HepG2 (cell line): ENCODE results near the gene TNS1. TPM values are rescaled to one million over a fixed set of nuclear protein-coding genes. Genes with fewer than 3 reads are reported as not detected.
A peak's percentile ranks its signal among the peaks of the same experiment; 100 is the strongest.

Experiments
- ARNTL ChIP-seq: sonication (generic); formaldehyde crosslinking; IDR thresholded peaks from 2 replicates; pipeline ENCODE4 v1.4.0; 2020; ENCODE audit warnings: mild to moderate bottlenecking, missing genetic modification reagents
- ATRX ChIP-seq: sonication (generic); formaldehyde crosslinking; IDR thresholded peaks from 2 replicates; pipeline ENCODE4 v1.4.0; 2020; ENCODE audit warnings: missing genetic modification reagents, borderline replicate concordance
- BRD4 ChIP-seq: sonication (generic); formaldehyde crosslinking; IDR thresholded peaks from 2 replicates; pipeline ENCODE4 v1.4.0; 2020; ENCODE audit warnings: missing genetic modification reagents
- CHD2 ChIP-seq: IDR thresholded peaks from 2 replicates; pipeline ENCODE4 v1.6.1; 2011; ENCODE audit warnings: low read depth, low read length, improper control_type of control experiment
- ETS1 ChIP-seq: sonication (generic); formaldehyde crosslinking; IDR thresholded peaks from 2 replicates; pipeline ENCODE4 v1.4.0; 2020; ENCODE audit warnings: missing genetic modification reagents
- FOXO1 ChIP-seq: sonication (generic); formaldehyde crosslinking; IDR thresholded peaks from 2 replicates; pipeline ENCODE4 v1.4.0; 2020; ENCODE audit warnings: missing genetic modification reagents
- HOXA9 ChIP-seq: sonication (generic); formaldehyde crosslinking; IDR thresholded peaks from 2 replicates; pipeline ENCODE4 v1.8.1; 2022; ENCODE audit warnings: missing genetic modification reagents, mild to moderate bottlenecking, moderate library complexity, borderline replicate concordance
- IRF2 ChIP-seq: IDR thresholded peaks from 2 replicates; pipeline ENCODE4 v1.6.1; 2018; ENCODE audit warnings: missing genetic modification reagents, missing compliant biosample characterization
- KLF15 ChIP-seq: sonication (generic); formaldehyde crosslinking; IDR thresholded peaks from 2 replicates; pipeline ENCODE4 v1.8.1; 2023; ENCODE audit warnings: borderline replicate concordance, mild to moderate bottlenecking, inconsistent platforms, missing genetic modification reagents, mixed read lengths
- MIER2 ChIP-seq: IDR thresholded peaks from 2 replicates; pipeline ENCODE4 v1.6.1; 2016; ENCODE audit warnings: missing biosample characterization, missing genetic modification reagents
- MXD3 ChIP-seq: IDR thresholded peaks from 2 replicates; pipeline ENCODE4 v1.6.1; 2016; ENCODE audit warnings: mild to moderate bottlenecking, missing biosample characterization, missing genetic modification reagents
- NFIC ChIP-seq: IDR thresholded peaks from 2 replicates; pipeline ENCODE4 v1.6.1; 2012; ENCODE audit warnings: mild to moderate bottlenecking, low read length, inconsistent platforms
- PTBP1 ChIP-seq: fragments of 200-400 bp; formaldehyde crosslinking; IDR thresholded peaks from 2 replicates; pipeline ENCODE4 v1.6.1; 2018; ENCODE audit warnings: low read length, low read depth; ENCODE audit not compliant: poor library complexity, severe bottlenecking
- TBX3 ChIP-seq: fragments of 450-650 bp; IDR thresholded peaks from 2 replicates; pipeline ENCODE4 v1.6.1; 2017; ENCODE audit warnings: antibody characterized with exemption, mild to moderate bottlenecking, inconsistent platforms, borderline replicate concordance
- ZNF235 ChIP-seq: sonication (generic); formaldehyde crosslinking; IDR thresholded peaks from 2 replicates; pipeline ENCODE4 v1.8.1; 2023; ENCODE audit warnings: mild to moderate bottlenecking, missing genetic modification reagents, borderline replicate concordance
- ZNF24 ChIP-seq: fragments of 450-650 bp; IDR thresholded peaks from 2 replicates; pipeline ENCODE4 v1.6.1; 2017; ENCODE audit warnings: antibody characterized with exemption, mild to moderate bottlenecking
- ZNF687 ChIP-seq: sonication (generic); formaldehyde crosslinking; IDR thresholded peaks from 2 replicates; pipeline ENCODE4 v1.5.1; 2020; ENCODE audit warnings: mild to moderate bottlenecking, missing genetic modification reagents, moderate library complexity
- polyA plus RNA-seq, 8 experiments: library from polyadenylated mRNA; depleted of rRNA in 3 of 8; stranded (reverse) in 7 of 8; unstranded in 1 of 8; fragments of >200 nt; fragmentation: Illumina TruSeq in 4 of 8; extraction: Trizol in 4 of 8; gene quantifications; 2 replicates each; pipeline versions ENCODE4 v1.2.1 to v1.2.3, GENCODE V29; 2011 to 2016; ENCODE audit warnings: low read depth in 4 of 8, missing spikeins in 1 of 8, mixed read lengths in 1 of 8; ENCODE audit not compliant: insufficient read depth in 1 of 8
- total RNA-seq, 5 experiments: library from RNA; depleted of rRNA; stranded (reverse); fragments of >200 nt; fragmentation: Illumina TruSeq; extraction: Trizol; gene quantifications; 2 replicates each; pipeline ENCODE4 v1.2.3, GENCODE V29; 2016; ENCODE audit warnings: low read depth in 1 of 5
- TF ChIP-seq, protein P1 (sequence below): sonication (generic); formaldehyde crosslinking; IDR thresholded peaks from 2 replicates; pipeline ENCODE4 v1.4.0; 2020; ENCODE audit warnings: missing genetic modification reagents
- TF ChIP-seq, protein P2 (sequence below): sonication (generic); formaldehyde crosslinking; IDR thresholded peaks from 2 replicates; pipeline ENCODE4 v1.5.0; 2020; ENCODE audit warnings: mild to moderate bottlenecking, missing genetic modification reagents, moderate library complexity
- TF ChIP-seq, protein P3 (sequence below): IDR thresholded peaks from 2 replicates; pipeline ENCODE4 v1.6.1; 2016; ENCODE audit warnings: missing compliant biosample characterization, missing genetic modification reagents, borderline replicate concordance

Gene TNS1
- total and polyA plus RNA-seq, 2 of the 13 experiments (the other 11 are each of a cell fraction or from before 2014, with no cell fraction given) = 1.9 to 118 TPM

- TF ChIP-seq, protein P1, sequence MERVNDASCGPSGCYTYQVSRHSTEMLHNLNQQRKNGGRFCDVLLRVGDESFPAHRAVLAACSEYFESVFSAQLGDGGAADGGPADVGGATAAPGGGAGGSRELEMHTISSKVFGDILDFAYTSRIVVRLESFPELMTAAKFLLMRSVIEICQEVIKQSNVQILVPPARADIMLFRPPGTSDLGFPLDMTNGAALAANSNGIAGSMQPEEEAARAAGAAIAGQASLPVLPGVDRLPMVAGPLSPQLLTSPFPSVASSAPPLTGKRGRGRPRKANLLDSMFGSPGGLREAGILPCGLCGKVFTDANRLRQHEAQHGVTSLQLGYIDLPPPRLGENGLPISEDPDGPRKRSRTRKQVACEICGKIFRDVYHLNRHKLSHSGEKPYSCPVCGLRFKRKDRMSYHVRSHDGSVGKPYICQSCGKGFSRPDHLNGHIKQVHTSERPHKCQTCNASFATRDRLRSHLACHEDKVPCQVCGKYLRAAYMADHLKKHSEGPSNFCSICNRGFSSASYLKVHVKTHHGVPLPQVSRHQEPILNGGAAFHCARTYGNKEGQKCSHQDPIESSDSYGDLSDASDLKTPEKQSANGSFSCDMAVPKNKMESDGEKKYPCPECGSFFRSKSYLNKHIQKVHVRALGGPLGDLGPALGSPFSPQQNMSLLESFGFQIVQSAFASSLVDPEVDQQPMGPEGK (CRISPR knock-in tag) = no peak
- TF ChIP-seq, protein P2, sequence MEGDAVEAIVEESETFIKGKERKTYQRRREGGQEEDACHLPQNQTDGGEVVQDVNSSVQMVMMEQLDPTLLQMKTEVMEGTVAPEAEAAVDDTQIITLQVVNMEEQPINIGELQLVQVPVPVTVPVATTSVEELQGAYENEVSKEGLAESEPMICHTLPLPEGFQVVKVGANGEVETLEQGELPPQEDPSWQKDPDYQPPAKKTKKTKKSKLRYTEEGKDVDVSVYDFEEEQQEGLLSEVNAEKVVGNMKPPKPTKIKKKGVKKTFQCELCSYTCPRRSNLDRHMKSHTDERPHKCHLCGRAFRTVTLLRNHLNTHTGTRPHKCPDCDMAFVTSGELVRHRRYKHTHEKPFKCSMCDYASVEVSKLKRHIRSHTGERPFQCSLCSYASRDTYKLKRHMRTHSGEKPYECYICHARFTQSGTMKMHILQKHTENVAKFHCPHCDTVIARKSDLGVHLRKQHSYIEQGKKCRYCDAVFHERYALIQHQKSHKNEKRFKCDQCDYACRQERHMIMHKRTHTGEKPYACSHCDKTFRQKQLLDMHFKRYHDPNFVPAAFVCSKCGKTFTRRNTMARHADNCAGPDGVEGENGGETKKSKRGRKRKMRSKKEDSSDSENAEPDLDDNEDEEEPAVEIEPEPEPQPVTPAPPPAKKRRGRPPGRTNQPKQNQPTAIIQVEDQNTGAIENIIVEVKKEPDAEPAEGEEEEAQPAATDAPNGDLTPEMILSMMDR (CRISPR knock-in tag) = peak; percentile 67
- TF ChIP-seq MIER2 (CRISPR knock-in tag) (no peak), PTBP1 (no peak), ETS1 (no peak), BRD4 (no peak), IRF2 (CRISPR knock-in tag) (no peak), NFIC (no peak), HOXA9 (CRISPR knock-in tag) (no peak), MXD3 (CRISPR knock-in tag) (no peak), ARNTL (CRISPR knock-in tag) (no peak), ATRX (no peak), CHD2 (no peak), TBX3 (no peak), ZNF235 (CRISPR knock-in tag) (no peak), KLF15 (CRISPR knock-in tag) (no peak), ZNF687 (peak; percentile 53), ZNF24 (no peak), FOXO1 (no peak)
- TF ChIP-seq, protein P3, sequence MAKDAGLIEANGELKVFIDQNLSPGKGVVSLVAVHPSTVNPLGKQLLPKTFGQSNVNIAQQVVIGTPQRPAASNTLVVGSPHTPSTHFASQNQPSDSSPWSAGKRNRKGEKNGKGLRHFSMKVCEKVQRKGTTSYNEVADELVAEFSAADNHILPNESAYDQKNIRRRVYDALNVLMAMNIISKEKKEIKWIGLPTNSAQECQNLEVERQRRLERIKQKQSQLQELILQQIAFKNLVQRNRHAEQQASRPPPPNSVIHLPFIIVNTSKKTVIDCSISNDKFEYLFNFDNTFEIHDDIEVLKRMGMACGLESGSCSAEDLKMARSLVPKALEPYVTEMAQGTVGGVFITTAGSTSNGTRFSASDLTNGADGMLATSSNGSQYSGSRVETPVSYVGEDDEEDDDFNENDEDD (CRISPR knock-in tag) = no peak
Measured at GRCh38 chr2:217801115-217801531, 201.7 kb downstream of the TNS1 start (continued).
